ES-I3 (cell line): Measurements from ENCODE around the gene SGMS1.

Experiments
- H3K36me3 ChIP-seq: 2 replicates; pipeline ENCODE4 v1.6.1; 2013; ENCODE audit warnings: mild to moderate bottlenecking, low read length, control low read depth, moderate library complexity; ENCODE audit not compliant: insufficient read depth
- H3K4me1 ChIP-seq: 2 replicates; pipeline ENCODE4 v1.6.1; 2013; ENCODE audit warnings: mild to moderate bottlenecking, control low read depth, low read length; ENCODE audit not compliant: insufficient read depth
- H3K9ac ChIP-seq: 2 replicates; pipeline ENCODE4 v1.6.1; 2013; ENCODE audit warnings: low read depth, mild to moderate bottlenecking, low read length, moderate library complexity
- H3K9me3 ChIP-seq: 2 replicates; pipeline ENCODE4 v1.6.1; 2013; ENCODE audit warnings: mild to moderate bottlenecking, low read length, moderate library complexity; ENCODE audit not compliant: control insufficient read depth, insufficient read depth

The SGMS1 gene

GRCh38 chr10:50624413-50624865 is 683 bp upstream of the SGMS1 start:
- no peaks in the 10 kb centered on the region for H3K9me3 ChIP-seq
- H3K36me3 ChIP-seq = no peaks in the 10 kb centered on the region
- peak overlapping the region; percentile 86 for H3K9ac ChIP-seq
- peaks cover 26% of the 10 kb centered on the region for H3K4me1 ChIP-seq

GRCh38 chr10:50622706-50623662 is 772 bp downstream of the SGMS1 start:
- Histone ChIP-seq H3K4me1 (peaks cover 35% of the 10 kb centered on the region), H3K9me3 (no peaks in the 10 kb centered on the region), H3K9ac (peak overlapping the region; percentile 86), H3K36me3 (no peaks in the 10 kb centered on the region)

GRCh38 chr10:50621968-50622705 is 1.6 kb downstream of the SGMS1 start:
- Histone ChIP-seq H3K36me3 (no peaks in the 10 kb centered on the region), H3K4me1 (peaks cover 40% of the 10 kb centered on the region), H3K9ac (peak overlapping the region; percentile 86; the same call in 1 of the 2 replicates), H3K9me3 (no peaks in the 10 kb centered on the region)

GRCh38 chr10:50620899-50621298 is 2.9 kb downstream of the SGMS1 start:
- H3K36me3 ChIP-seq = no peaks in the 10 kb centered on the region
- H3K9ac ChIP-seq = no peak overlapping the region
- no peaks in the 10 kb centered on the region for H3K9me3 ChIP-seq
- peaks cover 40% of the 10 kb centered on the region for H3K4me1 ChIP-seq

- H3K9ac ChIP-seq = no peak overlapping the region
These were observed 3.9 kb downstream of the SGMS1 start for GRCh38 chr10:50619882-50620281.

GRCh38 chr10:50619166-50619565 is 4.6 kb downstream of the SGMS1 start:
- peaks cover 48% of the 10 kb centered on the region for H3K4me1 ChIP-seq
- H3K9me3 ChIP-seq = no peaks in the 10 kb centered on the region
- H3K36me3 ChIP-seq = no peaks in the 10 kb centered on the region
- no peak overlapping the region for H3K9ac ChIP-seq

More at GRCh38 chr10:50619882-50620281, 3.9 kb downstream of the SGMS1 start:
- Histone ChIP-seq H3K4me1 (peaks cover 42% of the 10 kb centered on the region), H3K9me3 (no peaks in the 10 kb centered on the region), H3K36me3 (no peaks in the 10 kb centered on the region)

- no peaks in the 10 kb centered on the region for H3K9me3 ChIP-seq
- no peak overlapping the region for H3K9ac ChIP-seq
- H3K4me1 ChIP-seq = peaks cover 49% of the 10 kb centered on the region
- H3K36me3 ChIP-seq = no peaks in the 10 kb centered on the region
These were observed 5.1 kb downstream of the SGMS1 start for GRCh38 chr10:50618624-50619023.

GRCh38 chr10:50615658-50616057 is 8.1 kb downstream of the SGMS1 start:
- Histone ChIP-seq H3K4me1 (peaks cover 44% of the 10 kb centered on the region), H3K36me3 (no peaks in the 10 kb centered on the region), H3K9me3 (no peaks in the 10 kb centered on the region), H3K9ac (no peak overlapping the region)

GRCh38 chr10:50614444-50615137 is 9.2 kb downstream of the SGMS1 start:
- no peaks in the 10 kb centered on the region for H3K9me3 ChIP-seq
- H3K9ac ChIP-seq = no peak overlapping the region
- no peaks in the 10 kb centered on the region for H3K36me3 ChIP-seq
- H3K4me1 ChIP-seq = peaks cover 33% of the 10 kb centered on the region

- H3K36me3 ChIP-seq = no peaks in the 10 kb centered on the region
These were observed 9.9 kb downstream of the SGMS1 start for GRCh38 chr10:50613726-50614443.

GRCh38 chr10:50613150-50613549 is 10.6 kb downstream of the SGMS1 start:
- peaks cover 21% of the 10 kb centered on the region for H3K4me1 ChIP-seq
- H3K9ac ChIP-seq = no peak overlapping the region
- no peaks in the 10 kb centered on the region for H3K9me3 ChIP-seq
- H3K36me3 ChIP-seq = no peaks in the 10 kb centered on the region

More at GRCh38 chr10:50613726-50614443, 9.9 kb downstream of the SGMS1 start:
- Histone ChIP-seq H3K4me1 (peaks cover 27% of the 10 kb centered on the region), H3K9me3 (no peaks in the 10 kb centered on the region), H3K9ac (no peak overlapping the region)

- Histone ChIP-seq H3K9ac (no peak overlapping the region), H3K4me1 (peaks cover 15% of the 10 kb centered on the region), H3K36me3 (no peaks in the 10 kb centered on the region), H3K9me3 (no peaks in the 10 kb centered on the region)
These were observed 13.4 kb downstream of the SGMS1 start for GRCh38 chr10:50610368-50610767.

- Histone ChIP-seq H3K4me1 (no peaks in the 10 kb centered on the region; the same call in 1 of the 2 replicates), H3K9me3 (no peaks in the 10 kb centered on the region), H3K9ac (no peak overlapping the region), H3K36me3 (no peaks in the 10 kb centered on the region)
These were observed 16.3 kb downstream of the SGMS1 start for GRCh38 chr10:50607356-50607925.
